ENCODE measurements around the gene OR5M8.

The OR5M8 gene

DNA sequence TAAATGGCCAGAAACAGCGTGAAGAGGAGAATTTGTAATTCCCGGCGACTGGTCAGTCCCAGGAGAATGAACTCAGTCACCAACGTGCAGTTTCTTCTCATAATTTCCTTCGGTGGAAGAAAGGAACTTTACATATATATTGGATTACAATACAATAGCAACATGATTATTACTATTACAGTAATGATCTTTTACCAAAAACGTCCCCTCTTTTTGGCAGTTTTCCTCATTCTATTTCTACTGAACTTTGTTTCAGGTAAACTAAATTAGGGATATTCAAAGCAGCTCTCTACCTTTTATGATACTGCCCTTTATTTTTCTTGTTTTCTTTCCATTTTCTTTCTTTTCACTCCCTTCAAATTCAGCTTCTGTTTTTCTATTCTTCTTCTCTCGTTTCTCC is at the start of gene OR5M8:
OR5M8 (minus strand) TSS at position 101 of the 400 bp plus-strand sequence; CDS start at position 101, 0 bp downstream.
- no peak for DNase-seq

DNA sequence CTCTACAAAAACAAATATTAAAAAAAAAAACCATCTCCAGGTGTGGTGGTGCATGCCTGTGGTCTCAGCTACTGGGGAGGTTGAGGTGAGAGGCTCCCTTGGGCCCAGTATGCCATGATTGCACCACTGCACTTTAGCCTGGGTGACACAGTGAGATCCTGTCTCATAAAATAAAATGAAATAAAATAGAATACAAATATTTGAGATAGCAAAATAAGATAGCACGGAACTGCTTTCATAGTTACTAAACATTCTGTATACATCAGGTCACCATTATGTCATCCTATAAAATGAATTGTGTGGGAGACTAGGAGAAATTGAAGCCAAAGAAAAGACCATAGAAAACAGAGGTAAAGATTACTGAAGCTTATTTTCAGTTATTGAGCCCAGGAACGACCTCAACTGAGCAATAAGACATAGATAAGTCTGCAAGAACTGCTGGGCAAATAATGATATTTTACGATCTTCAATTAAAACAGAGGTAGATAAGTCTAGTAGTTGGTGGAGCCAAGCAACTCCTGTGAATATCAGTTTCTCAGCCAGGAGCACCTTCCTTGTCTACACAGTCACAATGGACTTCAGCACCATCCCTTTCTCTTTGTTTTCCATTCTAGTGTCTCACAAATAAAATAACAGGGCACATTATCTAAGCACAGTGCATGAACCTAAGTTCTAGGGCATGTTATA is 42.0 kb upstream of the OR5M8 start:
- DNase-seq = no peak

DNA sequence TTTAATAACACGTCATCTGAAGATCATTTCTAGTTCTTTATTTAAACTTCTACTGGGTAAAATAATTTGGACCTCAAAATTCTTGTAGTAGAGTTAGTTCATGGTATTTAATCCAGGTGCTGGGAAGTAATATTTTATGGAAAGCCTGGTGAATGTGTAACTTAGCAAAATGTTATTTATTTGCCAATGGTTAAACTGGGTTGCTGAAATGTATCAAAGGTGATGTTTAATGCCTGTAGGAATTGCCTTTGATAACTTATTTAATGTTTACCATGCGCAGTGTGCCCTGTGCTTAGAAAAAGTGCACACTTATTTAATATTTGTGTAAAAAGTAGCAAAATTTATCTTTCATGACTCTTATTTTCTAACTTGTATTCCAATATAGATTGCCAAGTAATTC is 40.7 kb upstream of the OR5M8 start:
- no peak for DNase-seq

DNA sequence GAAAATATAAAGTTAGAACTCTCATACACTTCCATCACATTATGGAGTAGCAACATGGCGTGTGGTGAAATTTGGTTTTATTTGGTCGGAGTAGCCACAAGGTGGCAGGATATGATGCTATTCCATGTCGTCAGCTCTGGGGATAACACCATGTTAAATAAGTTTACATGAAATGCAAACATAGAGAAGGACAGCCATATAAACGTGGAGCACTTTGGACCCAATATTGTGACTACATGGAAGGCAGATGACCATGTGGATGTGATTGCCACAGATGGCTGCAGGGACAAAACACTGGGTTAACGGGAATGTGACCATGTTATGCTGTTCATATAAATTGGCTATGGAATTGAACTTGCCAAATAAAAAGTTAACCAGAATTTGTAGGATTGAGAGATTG is 30.8 kb upstream of the OR5M8 start:
- peak; percentile 7 for DNase-seq

DNA sequence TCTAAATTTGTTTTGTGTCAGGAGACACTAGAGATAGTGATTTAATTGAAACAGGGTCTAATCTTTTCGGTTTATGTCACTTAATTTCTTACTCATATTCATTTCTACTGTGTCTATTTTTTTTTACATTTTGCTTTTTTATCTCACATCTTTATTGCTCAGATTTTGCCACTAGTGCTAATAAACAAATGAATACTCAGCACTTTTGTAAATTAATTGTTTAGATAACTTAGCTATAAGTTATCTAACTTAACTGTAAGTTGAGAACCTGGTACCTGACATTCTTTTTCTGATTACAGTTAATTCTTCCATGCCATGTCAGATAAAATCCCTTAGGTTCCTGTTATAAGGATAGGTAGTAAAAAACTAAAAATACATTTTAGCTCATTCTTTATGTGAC is 22.1 kb upstream of the OR5M8 start:
- DNase-seq = no peak

DNA sequence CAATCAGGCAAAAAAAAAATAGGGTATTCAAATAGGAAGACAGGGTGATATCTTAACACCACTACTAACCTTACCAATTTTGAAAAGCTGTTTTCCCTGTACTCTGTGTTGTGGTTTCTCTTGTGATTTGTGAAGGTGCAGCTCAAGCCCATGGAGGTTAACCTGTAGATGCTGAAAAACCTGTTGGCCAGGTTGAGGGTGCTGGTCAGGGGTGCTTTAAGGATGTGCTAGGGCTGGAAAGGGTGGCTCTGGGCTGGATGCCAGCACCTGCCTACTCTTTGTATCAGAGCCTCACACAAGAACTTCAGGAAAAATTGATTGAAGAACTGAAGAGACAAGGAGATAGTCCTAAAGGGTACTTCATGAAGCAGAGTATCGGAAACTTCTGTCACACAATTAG is 18.3 kb upstream of the OR5M8 start:
- DNase-seq = no peak

DNA sequence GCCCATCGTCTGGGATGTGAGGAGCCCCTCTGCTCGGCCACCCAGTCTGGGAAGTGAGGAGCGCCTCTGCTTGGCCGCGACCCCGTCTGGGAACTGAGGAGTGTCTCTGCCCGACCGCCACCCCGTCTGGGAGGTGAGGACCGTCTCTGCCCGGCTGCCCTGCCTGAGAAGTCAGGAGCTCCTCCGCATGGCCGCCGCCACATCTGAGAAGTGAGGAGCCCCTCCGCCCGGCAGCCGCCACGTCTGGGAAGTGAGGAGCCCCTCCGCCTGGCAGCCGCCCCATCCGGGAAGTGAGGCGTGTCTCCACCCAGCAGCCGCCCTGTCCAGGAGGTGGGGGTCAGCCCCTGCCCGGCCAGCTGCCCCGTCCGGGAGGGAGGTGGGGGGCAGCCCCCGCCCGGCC is 5.8 kb upstream of the OR5M8 start:
- no peak for DNase-seq

DNA sequence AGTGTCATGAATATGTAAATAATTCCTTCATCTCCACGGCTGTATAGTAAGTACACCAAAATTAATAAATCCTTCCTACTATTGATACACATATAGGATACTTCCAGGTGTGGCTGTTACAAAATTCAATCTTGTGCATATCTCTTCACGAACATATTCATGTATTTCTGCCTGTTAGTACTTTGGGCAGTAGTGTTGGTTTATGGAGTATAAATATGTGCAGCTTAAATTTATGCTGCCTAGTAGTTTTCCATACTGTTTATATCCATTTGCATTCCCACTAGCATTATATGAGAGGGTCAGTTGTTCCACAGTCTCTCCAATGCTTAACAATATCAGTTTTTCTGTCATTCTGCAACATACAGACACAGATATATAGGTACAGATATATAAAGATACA is 3.9 kb upstream of the OR5M8 start:
- no peak for DNase-seq

DNA sequence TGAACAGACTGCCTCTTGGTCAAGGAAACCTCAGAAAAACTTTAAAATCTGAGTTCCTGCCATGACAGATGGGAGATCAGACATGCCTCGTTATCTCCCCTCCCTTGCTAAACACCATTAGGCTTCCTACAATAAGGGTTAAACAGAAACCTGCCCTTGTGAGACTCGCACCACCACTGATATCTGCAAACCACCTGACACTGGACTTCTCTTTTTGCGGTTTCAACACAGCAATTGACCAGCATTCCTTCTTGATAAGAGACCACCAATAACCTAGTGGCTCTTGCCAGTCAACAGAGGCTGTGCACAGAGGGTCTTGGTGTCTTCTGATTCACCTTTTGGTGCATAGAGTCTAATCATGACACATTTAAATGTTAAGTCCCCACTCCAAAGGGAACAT is 4.4 kb downstream of the OR5M8 start:
- no peak for DNase-seq

DNA sequence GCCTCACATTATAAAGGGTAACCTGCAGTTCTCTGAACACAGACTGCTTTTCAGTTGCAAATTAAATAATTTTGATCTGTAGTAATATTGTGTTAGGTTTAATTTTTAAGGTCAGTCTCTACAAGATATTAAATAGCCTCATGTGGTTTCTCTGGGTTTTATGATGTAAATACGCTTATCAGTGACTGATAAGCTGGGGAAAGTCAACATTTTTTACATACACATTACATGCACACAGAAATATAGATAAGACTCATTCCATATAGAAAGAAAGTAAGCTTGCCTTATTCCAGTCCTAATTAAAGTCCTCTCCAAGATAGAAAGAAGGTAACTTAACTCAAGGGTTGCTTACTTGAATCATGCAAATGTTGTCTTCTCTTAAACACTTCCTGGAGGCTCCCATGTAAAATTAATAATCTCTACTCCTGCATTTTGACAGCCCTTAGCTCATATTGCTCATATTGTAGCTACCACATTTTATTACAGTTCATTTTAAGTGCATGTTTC is 16.4 kb downstream of the OR5M8 start:
- DNase-seq = no peak

DNA sequence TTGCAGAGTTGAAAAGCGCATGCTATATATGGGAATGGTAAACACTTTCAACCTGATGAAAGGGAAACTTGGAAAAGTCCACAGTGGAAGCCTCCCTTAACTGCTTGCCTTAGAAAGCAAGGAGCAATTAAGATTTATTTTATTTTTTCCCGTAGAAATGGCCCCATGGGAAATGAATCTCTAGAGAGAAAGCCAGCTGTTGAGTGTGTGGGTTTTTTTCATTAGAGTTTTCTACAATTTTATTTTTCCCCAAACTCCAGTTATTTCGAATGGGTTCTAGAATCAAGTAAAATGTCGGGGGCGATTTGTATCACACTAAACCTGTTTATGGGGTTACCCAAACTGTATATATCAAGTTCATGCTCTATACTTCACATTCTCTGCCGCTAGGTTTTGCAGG is 17.9 kb downstream of the OR5M8 start, which contains the start of gene OR5M3:
OR5M3 (minus strand) TSS at position 101 of the 400 bp plus-strand sequence. CDS start 2,855 bp downstream, outside the sequence.
- DNase-seq = no peak

DNA sequence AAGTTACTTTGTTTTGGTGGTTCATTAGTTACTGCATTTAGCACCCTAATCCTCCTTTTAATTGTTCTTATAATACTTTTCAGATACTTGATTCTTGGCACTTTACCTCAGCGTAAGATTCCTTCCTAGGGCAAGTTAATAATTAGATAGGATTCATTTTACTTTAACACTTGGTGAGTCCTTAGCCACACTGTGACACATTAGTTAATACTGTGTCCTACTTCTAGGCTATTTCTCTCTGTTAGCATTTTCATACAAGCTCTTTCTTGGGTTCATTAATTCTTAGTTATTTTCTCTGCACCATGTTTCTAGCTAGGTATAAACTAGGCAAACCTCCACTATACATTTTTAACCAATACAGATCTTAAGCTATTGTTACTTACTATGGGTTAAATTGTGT is 34.1 kb downstream of the OR5M8 start:
- no peak for DNase-seq

DNA sequence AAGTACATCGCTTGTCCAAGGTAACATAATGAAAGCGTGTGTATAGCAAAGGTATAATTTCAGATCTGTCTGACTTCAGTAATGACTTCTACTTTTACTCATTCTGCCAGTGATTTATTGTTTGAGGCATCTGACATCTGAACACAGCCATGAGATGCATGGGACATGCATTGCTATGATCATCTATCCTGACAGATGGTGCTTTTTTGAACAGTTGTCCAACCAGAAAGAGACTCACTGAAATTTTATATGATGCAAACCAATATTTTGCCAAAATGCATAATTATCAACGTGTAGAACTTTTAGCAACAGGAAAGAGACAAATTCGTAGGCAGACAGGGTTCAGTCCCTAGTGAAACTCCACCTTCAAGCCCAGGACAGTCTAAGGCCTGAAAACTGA is 37.6 kb downstream of the OR5M8 start:
- DNase-seq = no peak
